GM12874 (cell line): ENCODE data around the gene TPCN2.

Experiments
- TF ChIP-seq, protein P1 (sequence below): IDR thresholded peaks from 2 replicates; pipeline ENCODE4 v1.5.1; 2011; ENCODE audit warnings: low read depth, mild to moderate bottlenecking, control low read depth, low read length, moderate library complexity; ENCODE audit not compliant: insufficient read depth

Gene TPCN2

GRCh38 chr11:69007975-69008381, 40.8 kb upstream of the TPCN2 start:
- TF ChIP-seq, protein P1, sequence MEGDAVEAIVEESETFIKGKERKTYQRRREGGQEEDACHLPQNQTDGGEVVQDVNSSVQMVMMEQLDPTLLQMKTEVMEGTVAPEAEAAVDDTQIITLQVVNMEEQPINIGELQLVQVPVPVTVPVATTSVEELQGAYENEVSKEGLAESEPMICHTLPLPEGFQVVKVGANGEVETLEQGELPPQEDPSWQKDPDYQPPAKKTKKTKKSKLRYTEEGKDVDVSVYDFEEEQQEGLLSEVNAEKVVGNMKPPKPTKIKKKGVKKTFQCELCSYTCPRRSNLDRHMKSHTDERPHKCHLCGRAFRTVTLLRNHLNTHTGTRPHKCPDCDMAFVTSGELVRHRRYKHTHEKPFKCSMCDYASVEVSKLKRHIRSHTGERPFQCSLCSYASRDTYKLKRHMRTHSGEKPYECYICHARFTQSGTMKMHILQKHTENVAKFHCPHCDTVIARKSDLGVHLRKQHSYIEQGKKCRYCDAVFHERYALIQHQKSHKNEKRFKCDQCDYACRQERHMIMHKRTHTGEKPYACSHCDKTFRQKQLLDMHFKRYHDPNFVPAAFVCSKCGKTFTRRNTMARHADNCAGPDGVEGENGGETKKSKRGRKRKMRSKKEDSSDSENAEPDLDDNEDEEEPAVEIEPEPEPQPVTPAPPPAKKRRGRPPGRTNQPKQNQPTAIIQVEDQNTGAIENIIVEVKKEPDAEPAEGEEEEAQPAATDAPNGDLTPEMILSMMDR = no peak

GRCh38 chr11:69008737-69009440, 39.8 kb upstream of the TPCN2 start:
- TF ChIP-seq, protein P1 = no peak

GRCh38 chr11:69009441-69010211, 39.1 kb upstream of the TPCN2 start:
- TF ChIP-seq, protein P1 = no peak

- TF ChIP-seq, protein P1 = no peak
These were observed 38.3 kb upstream of the TPCN2 start for GRCh38 chr11:69010361-69010891.

- TF ChIP-seq, protein P1 = no peak
These were observed 37.6 kb upstream of the TPCN2 start for GRCh38 chr11:69010964-69011623.

GRCh38 chr11:69011624-69012091, 37.1 kb upstream of the TPCN2 start:
- TF ChIP-seq, protein P1 = no peak
